Liver (tissue), 9 donors: ENCODE data around the gene ATP2C1. TPM values are rescaled to one million over a fixed set of nuclear protein-coding genes. Genes with fewer than 3 reads are reported as not detected.

ENCODE experiments used
- DNase-seq: peaks from one replicate; pipeline ENCODE4 v3.0.0-alpha.2; 2017; ENCODE audit warnings: low spot score
- H3K27ac ChIP-seq, 2 donors: one replicate each; pipeline ENCODE4 v1.7.0; 2013; ENCODE audit warnings: inconsistent platforms in 2 of 2, low read length in 2 of 2, control low read depth in 1 of 2, low read depth in 1 of 2, mild to moderate bottlenecking in 1 of 2
- H3K27me3 ChIP-seq, 4 donors: one replicate each; pipeline versions ENCODE4 v1.6.1 to v1.7.0; 2013; ENCODE audit warnings: low read length in 3 of 4, inconsistent platforms in 1 of 4, mild to moderate bottlenecking in 1 of 4, moderate library complexity in 1 of 4; ENCODE audit not compliant: control insufficient read depth in 4 of 4, insufficient read depth in 4 of 4
- H3K36me3 ChIP-seq, 4 donors: one replicate each; pipeline versions ENCODE4 v1.6.1 to v1.7.0; 2013; ENCODE audit warnings: low read length in 3 of 4, mild to moderate bottlenecking in 3 of 4, low read depth in 1 of 4, moderate library complexity in 1 of 4; ENCODE audit not compliant: control insufficient read depth in 4 of 4, insufficient read depth in 3 of 4
- H3K4me1 ChIP-seq, 4 donors: one replicate each; pipeline versions ENCODE4 v1.6.1 to v1.7.0; 2013; ENCODE audit warnings: low read length in 3 of 4, mild to moderate bottlenecking in 3 of 4, moderate library complexity in 1 of 4; ENCODE audit not compliant: control insufficient read depth in 4 of 4, insufficient read depth in 4 of 4
- H3K4me3 ChIP-seq, 3 donors: one replicate each; pipeline versions ENCODE4 v1.6.1 to v1.7.0; 2013; ENCODE audit warnings: low read length in 3 of 3, control low read depth in 1 of 3, low read depth in 1 of 3, mild to moderate bottlenecking in 1 of 3
- H3K9ac ChIP-seq, 2 donors: one replicate each; pipeline ENCODE4 v1.7.0; 2013; ENCODE audit warnings: low read length in 2 of 2, mild to moderate bottlenecking in 2 of 2, moderate library complexity in 2 of 2, control low read depth in 1 of 2, low read depth in 1 of 2
- H3K9me3 ChIP-seq, 4 donors: one replicate each; pipeline versions ENCODE4 v1.6.1 to v1.7.0; 2013; ENCODE audit warnings: low read length in 3 of 4; ENCODE audit not compliant: control insufficient read depth in 4 of 4
- ATF3 ChIP-seq: IDR thresholded peaks from 2 replicates; pipeline ENCODE4 v1.6.1; 2016; ENCODE audit warnings: antibody characterized with exemption
- CTCF ChIP-seq: fragments of 150-350 bp; IDR thresholded peaks from 2 replicates; pipeline ENCODE4 v1.5.1; 2017; ENCODE audit warnings: improper control_type of control experiment, low read depth, low read length; ENCODE audit not compliant: missing input control
- EGR1 ChIP-seq, 2 donors: IDR thresholded peaks; 2 replicates each; pipeline ENCODE4 v1.6.1; 2016 to 2018; ENCODE audit warnings: antibody characterized with exemption in 2 of 2, low read depth in 2 of 2
- FOXA1 ChIP-seq: IDR thresholded peaks from 2 replicates; pipeline ENCODE4 v1.6.1; 2016; ENCODE audit warnings: antibody characterized with exemption
- FOXA2 ChIP-seq: IDR thresholded peaks from 2 replicates; pipeline ENCODE4 v1.6.1; 2016; ENCODE audit warnings: antibody characterized with exemption
- GABPA ChIP-seq, 2 donors: IDR thresholded peaks in 1 of 2; conservative IDR thresholded peaks in 1 of 2; 2 replicates each; pipeline ENCODE4 v1.6.1; 2016; ENCODE audit warnings: antibody characterized with exemption in 2 of 2, mild to moderate bottlenecking in 1 of 2, moderate library complexity in 1 of 2
- HNF4A ChIP-seq, 2 donors: conservative IDR thresholded peaks; 2 replicates each; pipeline ENCODE4 v1.6.1; 2016; ENCODE audit warnings: antibody characterized with exemption in 2 of 2, mild to moderate bottlenecking in 2 of 2
- HNF4G ChIP-seq: IDR thresholded peaks from 2 replicates; pipeline ENCODE4 v1.6.1; 2016; ENCODE audit warnings: antibody characterized with exemption
- JUND ChIP-seq, 2 donors: IDR thresholded peaks; 2 replicates each; pipeline ENCODE4 v1.6.1; 2016; ENCODE audit warnings: antibody characterized with exemption in 2 of 2
- NR2F2 ChIP-seq: IDR thresholded peaks from 2 replicates; pipeline ENCODE4 v1.6.1; 2016; ENCODE audit warnings: antibody characterized with exemption
- RAD21 ChIP-seq, 2 donors: IDR thresholded peaks; 2 replicates each; pipeline ENCODE4 v1.6.1; 2016; ENCODE audit warnings: antibody characterized with exemption in 2 of 2, mild to moderate bottlenecking in 2 of 2
- REST ChIP-seq: IDR thresholded peaks from 2 replicates; pipeline ENCODE4 v1.6.1; 2016; ENCODE audit warnings: antibody characterized with exemption, mild to moderate bottlenecking
- RXRA ChIP-seq, 2 donors: IDR thresholded peaks; 2 replicates each; pipeline ENCODE4 v1.6.1; 2017 to 2018; ENCODE audit warnings: antibody characterized with exemption in 2 of 2, mild to moderate bottlenecking in 1 of 2
- SP1 ChIP-seq: IDR thresholded peaks from 2 replicates; pipeline ENCODE4 v1.6.1; 2018; ENCODE audit warnings: antibody characterized with exemption, mild to moderate bottlenecking
- TAF1 ChIP-seq: conservative IDR thresholded peaks from 2 replicates; pipeline ENCODE4 v1.6.1; 2016; ENCODE audit warnings: antibody characterized with exemption, mild to moderate bottlenecking
- YY1 ChIP-seq: IDR thresholded peaks from 2 replicates; pipeline ENCODE4 v1.6.1; 2016; ENCODE audit warnings: antibody characterized with exemption, mild to moderate bottlenecking
- ZBTB33 ChIP-seq: IDR thresholded peaks from 2 replicates; pipeline ENCODE4 v1.6.1; 2016; ENCODE audit warnings: antibody characterized with exemption
- WGBS: extraction: QIAGEN DNeasy Blood & Tissue Kit; methylation state at CpG from one replicate; pipeline ENCODE4 v1.1.7; 2013; 5-methylcytosine and 5-hydroxymethylcytosine counted together
- polyA plus RNA-seq, 2 donors: library from polyadenylated mRNA; stranded (reverse) in 1 of 2; unstranded in 1 of 2; fragments of 200-250 nt in 1 of 2; fragments of >200 nt in 1 of 2; fragmentation: Nextera tagmentation in 1 of 2; extraction: Ambion mirVana in 1 of 2; gene quantifications; one replicate each; pipeline versions ENCODE4 v1.2.1 to v1.2.3, GENCODE V29; 2013 to 2015
- total RNA-seq, 2 donors: library from RNA; depleted of rRNA; stranded (reverse); fragments of >200 nt; gene quantifications; one replicate each; pipeline ENCODE4 v1.2.3, GENCODE V29; 2014
- TF ChIP-seq, protein P1 (sequence below): IDR thresholded peaks from 2 replicates; pipeline ENCODE4 v1.6.1; 2016; ENCODE audit warnings: antibody characterized with exemption
- donor health status: healthy.
- donor health status: healthy.
- donor health status: healthy.
- donor health status: healthy.
- donor health status: healthy.

The ATP2C1 gene
- total and polyA plus RNA-seq, 4 donors, result 10.5 to 45.1 (median 25.2) TPM

DNA sequence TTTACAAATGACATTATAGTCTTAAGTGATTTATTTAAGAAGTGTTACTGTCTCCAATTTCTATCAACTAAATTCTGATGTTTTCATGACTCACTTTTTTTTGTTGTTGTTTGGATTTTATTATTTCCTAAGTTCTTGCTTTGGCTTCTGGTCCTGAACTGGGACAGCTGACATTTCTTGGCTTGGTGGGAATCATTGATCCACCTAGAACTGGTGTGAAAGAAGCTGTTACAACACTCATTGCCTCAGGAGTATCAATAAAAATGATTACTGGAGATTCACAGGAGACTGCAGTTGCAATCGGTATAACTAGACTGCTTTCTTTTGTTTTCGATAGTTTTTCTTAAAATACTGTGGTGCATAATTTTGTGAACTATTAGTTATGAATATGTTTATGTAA is 85.2 kb downstream of the ATP2C1 start (continued):
- TF ChIP-seq CTCF, result no peak

GRCh38 chr3:130981469-130981868 is 87.6 kb downstream of the ATP2C1 start:
- Histone ChIP-seq H3K4me1 (no peaks in the 10 kb centered on the region), H3K36me3 (peaks cover 3 to 8% (median 4%) of the 10 kb centered on the region in 4 donors), H3K4me3 (no peak overlapping the region), H3K9me3 (no peaks in the 10 kb centered on the region), H3K27me3 (no peaks in the 10 kb centered on the region), H3K27ac (no peak overlapping the region), H3K9ac (no peak overlapping the region)
- TF ChIP-seq FOXA1 (no peak), ZBTB33 (no peak), YY1 (no peak), REST (no peak), HNF4G (no peak), FOXA2 (no peak), RAD21 (IDR thresholded peaks at IDR 0.05) (no peak), NR2F2 (no peak), EGR1 (IDR thresholded peaks at IDR 0.05; ENCODE audit: low read depth in 2 of 2) (no peak), GABPA (IDR thresholded peaks at IDR 0.05 in 1 of 2, conservative IDR thresholded peaks at IDR 0.05 in 1 of 2) (no peak), RXRA (IDR thresholded peaks at IDR 0.05) (no peak), CTCF (no peak), HNF4A (conservative IDR thresholded peaks at IDR 0.05) (no peak), JUND (IDR thresholded peaks at IDR 0.05) (no peak), TAF1 (no peak), ATF3 (no peak), SP1 (no peak)
- TF ChIP-seq, protein P1, sequence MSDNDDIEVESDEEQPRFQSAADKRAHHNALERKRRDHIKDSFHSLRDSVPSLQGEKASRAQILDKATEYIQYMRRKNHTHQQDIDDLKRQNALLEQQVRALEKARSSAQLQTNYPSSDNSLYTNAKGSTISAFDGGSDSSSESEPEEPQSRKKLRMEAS, result no peak
- DNase-seq, result no peak
- 95% methylated on average over 2 of the region's 2 CpGs for WGBS
